PC-3 (cell line): ENCODE results near the gene GAL3ST3. TPM values are rescaled to one million over a fixed set of nuclear protein-coding genes. Genes with fewer than 3 reads are reported as not detected.

ENCODE experiments used
- ATAC-seq: fragments of 200-7000 bp; cut with Tn5 transposase; 2 replicates; pipeline ENCODE4 v1.9.1; 2020; ENCODE audit warnings: mild to moderate bottlenecking, moderate library complexity
- BruUV-seq: library from RNA; stranded (reverse); fragments of 400-500 nt; replicated peaks from 2 replicates; lab custom pipeline; 2021; lab: Mats Ljungman, UMichigan
- CTCF ChIA-PET: fragments of 300-600 bp; sonication (Branson Sonifier 250); formaldehyde crosslinking; loops from one replicate; lab custom pipeline; 2022; ENCODE audit warnings: antibody characterized with exemption; lab: Charles Lee
- POLR2A ChIA-PET: fragments of 300-600 bp; sonication (Branson Sonifier 250); formaldehyde crosslinking; loops from one replicate; lab custom pipeline; 2022; ENCODE audit warnings: antibody characterized with exemption; ENCODE audit not compliant: unreplicated experiment; lab: Charles Lee
- DNase-seq: peaks from one replicate; pipeline ENCODE4 v3.0.0-alpha.2; 2015
- H2AFZ ChIP-seq: fragments of 300-600 bp; sonication (generic); 2 replicates; pipeline ENCODE4 v1.6.0; 2016; ENCODE audit warnings: antibody characterized with exemption, low read length
- H3F3A ChIP-seq: fragments of 300-600 bp; sonication (generic); one replicate; pipeline ENCODE4 v1.6.0; 2017; ENCODE audit warnings: antibody characterized with exemption, low read length, control low read depth, mild to moderate bottlenecking; ENCODE audit not compliant: unreplicated experiment
- H3K27ac ChIP-seq: fragments of 300-600 bp; sonication (generic); 2 replicates; pipeline ENCODE4 v1.5.1; 2016; ENCODE audit warnings: mild to moderate bottlenecking, low read length
- H3K27me3 ChIP-seq: fragments of 300-600 bp; sonication (generic); 2 replicates; pipeline ENCODE4 v1.6.1; 2016; ENCODE audit warnings: low read length, mixed read lengths
- H3K36me3 ChIP-seq: fragments of 300-600 bp; sonication (generic); 2 replicates; pipeline ENCODE4 v1.6.1; 2016; ENCODE audit warnings: low read depth, mixed run types, low read length, mixed read lengths
- H3K4me1 ChIP-seq: fragments of 300-600 bp; sonication (generic); 2 replicates; pipeline ENCODE4 v1.5.1; 2016; ENCODE audit warnings: low read length; ENCODE audit not compliant: insufficient read depth
- H3K4me2 ChIP-seq: fragments of 300-600 bp; sonication (generic); 2 replicates; pipeline ENCODE4 v1.6.0; 2016; ENCODE audit warnings: low read length
- H3K4me3 ChIP-seq: fragments of 300-600 bp; sonication (generic); 2 replicates; pipeline ENCODE4 v1.5.1; 2016; ENCODE audit warnings: mild to moderate bottlenecking, low read length, mixed read lengths
- H3K79me2 ChIP-seq: fragments of 300-600 bp; sonication (generic); 2 replicates; pipeline ENCODE4 v1.6.1; 2017; ENCODE audit warnings: low read length, mixed read lengths
- H3K9ac ChIP-seq: fragments of 300-600 bp; sonication (generic); 2 replicates; pipeline ENCODE4 v1.6.0; 2016; ENCODE audit warnings: mild to moderate bottlenecking, low read length
- H3K9me2 ChIP-seq: fragments of 300-600 bp; sonication (generic); replicated peaks from 2 replicates; pipeline ENCODE4 v1.6.1; 2016; ENCODE audit warnings: mixed run types, low read length, mixed read lengths
- H3K9me3 ChIP-seq: fragments of 300-600 bp; sonication (generic); 2 replicates; pipeline ENCODE4 v1.6.1; 2016; ENCODE audit warnings: low read length, mixed read lengths
- H4K20me1 ChIP-seq: fragments of 300-600 bp; sonication (generic); 2 replicates; pipeline ENCODE4 v1.6.1; 2016; ENCODE audit warnings: low read length, mixed read lengths
- EZH2 ChIP-seq: fragments of 300-600 bp; sonication (generic); IDR thresholded peaks from one replicate; pipeline ENCODE4 v1.6.1; 2017; ENCODE audit warnings: antibody characterized with exemption, mild to moderate bottlenecking, low read length; ENCODE audit not compliant: unreplicated experiment
- EZH2phosphoT487 ChIP-seq: fragments of 300-600 bp; sonication (generic); IDR thresholded peaks from 2 replicates; pipeline ENCODE4 v1.6.1; 2018; ENCODE audit warnings: mild to moderate bottlenecking, antibody characterized with exemption, low read length, borderline replicate concordance
- intact Hi-C: fragments of 100-400 bp; cut with micrococcal nuclease; formaldehyde crosslinking; loops from 2 replicates; pipeline ENCODE4 v1.9.0; 2023
- total RNA-seq: library from RNA; depleted of rRNA; stranded (reverse); fragments of >200 nt; gene quantifications from 2 replicates; pipeline ENCODE4 v1.2.3, GENCODE V29; 2014
- TF ChIP-seq, protein P1 (sequence below): fragments of 300-600 bp; sonication (generic); conservative IDR thresholded peaks from 2 replicates; pipeline ENCODE4 v1.5.1; 2017; ENCODE audit warnings: antibody characterized with exemption, low read depth, mild to moderate bottlenecking, low read length

Gene GAL3ST3
- total RNA-seq, 1 experiment from 2014 or later: not detected

DNA sequence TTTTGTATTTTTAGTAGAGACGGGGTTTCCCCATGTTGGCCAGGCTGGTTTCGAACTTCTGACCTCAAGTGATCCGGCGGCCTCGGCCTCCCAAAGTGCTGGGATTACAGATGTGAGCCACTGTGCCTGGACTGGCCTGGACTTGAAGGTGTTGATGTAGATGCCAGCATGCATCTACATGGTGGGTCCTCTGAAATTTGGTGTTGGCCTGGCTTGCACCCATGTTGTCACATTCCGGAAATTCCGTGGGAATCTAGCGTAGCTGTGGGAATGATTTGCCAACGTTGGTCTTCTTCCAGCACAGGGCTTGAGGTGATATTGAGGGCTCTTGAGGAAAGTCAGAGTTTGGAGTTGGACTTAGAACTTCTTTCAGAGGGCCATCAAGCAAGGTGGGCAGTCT, 27.6 kb upstream of the GAL3ST3 start:
- ChIA-PET POLR2A (no interaction called here), CTCF (no interaction called here)
- H3K27me3 ChIP-seq: no peaks in the 10 kb centered on the region
- no peak overlapping the region for H3K9ac ChIP-seq
- H3F3A ChIP-seq: no peaks in the 10 kb centered on the region
- H3K4me3 ChIP-seq: no peak overlapping the region
- H2AFZ ChIP-seq: no peak overlapping the region
- H3K9me3 ChIP-seq: no peaks in the 10 kb centered on the region
- no TSS peak for BruUV-seq
- no peaks in the 10 kb centered on the region for H3K9me2 ChIP-seq
- H3K27ac ChIP-seq: no peak overlapping the region
- peaks cover 34% of the 10 kb centered on the region for H3K4me1 ChIP-seq
- peaks cover 72% of the 10 kb centered on the region for H3K79me2 ChIP-seq
- H4K20me1 ChIP-seq: no peaks in the 10 kb centered on the region
- no peaks in the 10 kb centered on the region; the same call in none of the 2 replicates for H3K36me3 ChIP-seq
- ATAC-seq: no peak
- no peak for DNase-seq
- H3K4me2 ChIP-seq: no peak overlapping the region
- intact Hi-C loops: no loop called here
- TF ChIP-seq EZH2phosphoT487 (no peak), EZH2 (no peak)
- TF ChIP-seq, protein P1, sequence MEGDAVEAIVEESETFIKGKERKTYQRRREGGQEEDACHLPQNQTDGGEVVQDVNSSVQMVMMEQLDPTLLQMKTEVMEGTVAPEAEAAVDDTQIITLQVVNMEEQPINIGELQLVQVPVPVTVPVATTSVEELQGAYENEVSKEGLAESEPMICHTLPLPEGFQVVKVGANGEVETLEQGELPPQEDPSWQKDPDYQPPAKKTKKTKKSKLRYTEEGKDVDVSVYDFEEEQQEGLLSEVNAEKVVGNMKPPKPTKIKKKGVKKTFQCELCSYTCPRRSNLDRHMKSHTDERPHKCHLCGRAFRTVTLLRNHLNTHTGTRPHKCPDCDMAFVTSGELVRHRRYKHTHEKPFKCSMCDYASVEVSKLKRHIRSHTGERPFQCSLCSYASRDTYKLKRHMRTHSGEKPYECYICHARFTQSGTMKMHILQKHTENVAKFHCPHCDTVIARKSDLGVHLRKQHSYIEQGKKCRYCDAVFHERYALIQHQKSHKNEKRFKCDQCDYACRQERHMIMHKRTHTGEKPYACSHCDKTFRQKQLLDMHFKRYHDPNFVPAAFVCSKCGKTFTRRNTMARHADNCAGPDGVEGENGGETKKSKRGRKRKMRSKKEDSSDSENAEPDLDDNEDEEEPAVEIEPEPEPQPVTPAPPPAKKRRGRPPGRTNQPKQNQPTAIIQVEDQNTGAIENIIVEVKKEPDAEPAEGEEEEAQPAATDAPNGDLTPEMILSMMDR: no peak

DNA sequence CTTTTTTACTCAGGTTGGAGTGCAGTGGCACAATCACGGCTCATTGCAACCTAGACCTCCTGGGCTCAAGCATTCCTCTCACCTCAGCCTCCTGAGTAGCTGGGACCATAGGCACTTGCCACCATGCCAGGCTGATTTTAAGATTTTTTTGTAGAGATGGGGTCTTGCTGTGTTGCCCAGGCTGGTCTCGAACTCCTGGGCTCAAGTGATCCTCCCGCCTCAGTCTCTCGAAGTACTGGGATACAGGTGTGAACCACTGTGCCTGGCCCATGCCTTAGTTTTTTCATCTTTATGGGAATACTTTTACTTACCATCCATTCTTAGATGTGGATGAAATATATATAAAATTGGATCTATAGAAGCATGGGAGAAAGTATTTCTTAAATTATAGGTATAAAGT, 26.3 kb upstream of the GAL3ST3 start:
- peaks cover 75% of the 10 kb centered on the region for H3K79me2 ChIP-seq
- no peak overlapping the region for H3K4me2 ChIP-seq
- intact Hi-C loops: no loop called here
- H3K27ac ChIP-seq: no peak overlapping the region
- H3K4me3 ChIP-seq: no peak overlapping the region
- CTCF ChIA-PET: no interaction called here
- H3F3A ChIP-seq: no peaks in the 10 kb centered on the region
- H3K9ac ChIP-seq: no peak overlapping the region
- no peaks in the 10 kb centered on the region for H3K9me3 ChIP-seq
- no TSS peak for BruUV-seq
- POLR2A ChIA-PET: interaction anchor here (0.6 kb wide), 1 partner anchor 19 kb away, joined by 4 read pairs; no protein-coding TSS in a partner anchor
- H3K4me1 ChIP-seq: peaks cover 26% of the 10 kb centered on the region
- DNase-seq (no peak), ATAC-seq (no peak)
- H4K20me1 ChIP-seq: no peaks in the 10 kb centered on the region
- no peaks in the 10 kb centered on the region for H3K9me2 ChIP-seq
- no peaks in the 10 kb centered on the region for H3K27me3 ChIP-seq
- H3K36me3 ChIP-seq: no peaks in the 10 kb centered on the region; the same call in none of the 2 replicates
- H2AFZ ChIP-seq: no peak overlapping the region
- TF ChIP-seq EZH2phosphoT487: no peak
- TF ChIP-seq, protein P1: no peak
- TF ChIP-seq EZH2: no peak

DNA sequence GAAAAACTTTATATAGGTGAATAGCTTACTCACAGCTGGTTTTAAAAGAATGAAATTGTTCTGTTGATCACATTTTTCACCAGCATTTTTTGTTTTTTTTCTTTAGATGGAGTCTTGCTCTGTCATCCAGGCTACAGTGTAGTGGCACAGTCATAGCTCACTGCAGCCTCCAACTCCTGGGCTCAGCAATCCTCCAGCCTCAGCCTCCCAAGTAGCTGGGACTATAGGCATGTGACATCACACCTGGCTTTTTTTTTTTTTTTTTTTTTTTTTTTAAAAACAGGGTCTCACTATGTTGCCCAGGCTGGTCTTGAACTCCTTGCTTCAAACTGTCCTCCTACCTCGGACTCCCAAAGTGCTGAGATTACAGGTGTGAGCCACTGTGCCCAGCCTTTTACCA, 24.7 kb upstream of the GAL3ST3 start:
- intact Hi-C loops: loop anchor here (5.0 kb wide), 1 partner anchor 39 kb away; no protein-coding TSS in a partner anchor
- Histone ChIP-seq H3K4me1 (peaks cover 25% of the 10 kb centered on the region), H3K4me2 (no peak overlapping the region), H4K20me1 (no peaks in the 10 kb centered on the region), H3K27me3 (no peaks in the 10 kb centered on the region), H2AFZ (no peak overlapping the region), H3K27ac (no peak overlapping the region), H3K9me2 (no peaks in the 10 kb centered on the region), H3K36me3 (peaks cover 7% of the 10 kb centered on the region), H3K79me2 (peaks cover 61% of the 10 kb centered on the region), H3K9me3 (no peaks in the 10 kb centered on the region), H3K4me3 (no peak overlapping the region), H3F3A (peaks cover 7% of the 10 kb centered on the region), H3K9ac (no peak overlapping the region)
- BruUV-seq: no TSS peak
- ChIA-PET POLR2A (interaction anchor here (0.6 to 0.7 kb wide), 2 partner anchors 158 to 240 kb away, joined by 3 to 24 read pairs; no protein-coding TSS in a partner anchor), CTCF (no interaction called here)
- TF ChIP-seq EZH2phosphoT487 (no peak), EZH2 (no peak)
- TF ChIP-seq, protein P1: no peak
- no peak for DNase-seq
- no peak for ATAC-seq
